22Rv1 (cell line): ENCODE measurements around the gene LMAN1.

Experiments
- CTCF ChIP-seq: fragments of 450-650 bp; IDR thresholded peaks from 2 replicates; pipeline ENCODE4 v1.5.1; 2017; ENCODE audit warnings: mild to moderate bottlenecking
- ZFX ChIP-seq: fragments of 450-650 bp; IDR thresholded peaks from 2 replicates; pipeline ENCODE4 v1.6.1; 2017; ENCODE audit warnings: antibody characterized with exemption, borderline replicate concordance

DNA sequence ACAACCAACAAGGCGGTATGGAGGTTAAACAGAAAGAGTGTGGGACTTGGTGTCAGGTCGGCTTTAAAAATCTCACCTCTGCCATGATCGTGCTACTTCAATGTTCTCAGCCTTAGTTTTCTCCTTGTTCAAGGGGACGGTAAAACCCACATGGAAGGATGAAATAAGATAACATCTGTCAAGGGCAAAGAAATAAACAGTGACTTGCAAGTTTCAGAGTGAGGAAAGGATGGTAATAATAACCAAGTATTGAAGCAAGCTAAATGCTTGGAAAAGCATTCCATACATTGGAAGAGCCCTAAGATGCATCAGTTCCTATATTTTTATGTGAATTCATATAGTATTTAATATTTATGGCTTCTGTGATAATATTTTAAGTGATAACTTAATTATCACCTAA lies 29.8 kb upstream of the LMAN1 start:
- TF ChIP-seq ZFX = no peak
- TF ChIP-seq CTCF = no peak
